Thoracic aorta (tissue), 2 donors: ENCODE measurements around the gene PHF12. TPM values are rescaled to one million over a fixed set of nuclear protein-coding genes. Genes with fewer than 3 reads are reported as not detected.

Source experiments
- ATAC-seq: fragments of 150-250 bp; one replicate; pipeline ENCODE4 v1.8.0; 2017; ENCODE audit warnings: low read depth; ENCODE audit not compliant: insufficient number of reproducible peaks, low FRiP score
- DNase-seq: peaks from one replicate; pipeline ENCODE4 v3.0.0-alpha.2; 2020; ENCODE audit warnings: low spot score
- H3K27ac ChIP-seq, 2 donors: fragments of 200-600 bp; sonication (generic); 1 replicate in 1 of 2; 2 replicates in 1 of 2; pipeline ENCODE4 v1.5.1; 2016; ENCODE audit warnings: mild to moderate bottlenecking in 2 of 2, moderate library complexity in 2 of 2
- H3K27me3 ChIP-seq: fragments of 200-600 bp; sonication (generic); replicated peaks from 2 replicates; pipeline ENCODE4 v1.6.0; 2016; ENCODE audit warnings: mild to moderate bottlenecking; ENCODE audit not compliant: insufficient read depth
- H3K36me3 ChIP-seq: fragments of 200-600 bp; sonication (generic); one replicate; pipeline ENCODE4 v1.5.1; 2016
- H3K4me1 ChIP-seq, 2 donors: fragments of 200-600 bp; sonication (generic); 1 replicate in 1 of 2; 2 replicates in 1 of 2; pipeline versions ENCODE4 v1.5.1 to v1.6.0; 2016; ENCODE audit warnings: low read depth in 2 of 2, mild to moderate bottlenecking in 1 of 2; ENCODE audit not compliant: control insufficient read depth in 1 of 2
- H3K4me3 ChIP-seq: fragments of 200-600 bp; sonication (generic); 2 replicates; pipeline ENCODE4 v1.5.1; 2016; ENCODE audit warnings: mild to moderate bottlenecking
- H3K9me3 ChIP-seq: fragments of 200-600 bp; sonication (generic); 2 replicates; pipeline ENCODE4 v1.5.1; 2016
- total RNA-seq, 2 donors: library from RNA; depleted of rRNA; stranded (reverse); fragments of >200 nt; gene quantifications; one replicate each; pipeline versions ENCODE4 v1.1.0 to v1.2.3, GENCODE V29; 2016
- TF ChIP-seq, protein P1 (sequence below): fragments of 200-600 bp; sonication (generic); IDR thresholded peaks from one replicate; pipeline ENCODE4 v1.5.1; 2019; ENCODE audit warnings: antibody characterized with exemption

Gene PHF12
- total RNA-seq, 2 donors from 2014 or later = 46.4 to 99.4 TPM

DNA sequence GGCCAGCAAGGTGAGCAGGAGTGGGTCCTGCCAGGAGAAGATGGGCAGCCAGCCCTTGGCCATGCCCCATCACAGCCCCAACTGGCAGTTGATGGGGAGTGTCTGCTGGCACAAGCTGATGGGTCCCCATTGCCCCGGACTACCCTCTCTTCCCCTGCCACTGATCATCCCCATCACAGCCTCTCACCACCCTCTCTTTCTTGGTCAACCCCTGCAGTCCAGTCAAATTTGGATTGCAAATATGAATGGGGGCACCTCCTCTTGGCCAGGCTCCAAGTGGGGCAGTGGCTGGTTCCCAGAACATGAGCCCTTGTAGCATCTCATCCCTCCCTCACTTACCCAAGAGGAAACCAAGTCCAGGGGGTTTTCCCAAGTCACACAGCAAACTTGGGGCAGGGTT, 37.2 kb upstream of the PHF12 start:
- Histone ChIP-seq H3K4me1 (no peaks in the 10 kb centered on the region), H3K4me3 (no peak overlapping the region), H3K36me3 (no peaks in the 10 kb centered on the region), H3K27ac (no peak overlapping the region), H3K27me3 (no peaks in the 10 kb centered on the region), H3K9me3 (no peaks in the 10 kb centered on the region)
- no peak for DNase-seq
- TF ChIP-seq, protein P1, sequence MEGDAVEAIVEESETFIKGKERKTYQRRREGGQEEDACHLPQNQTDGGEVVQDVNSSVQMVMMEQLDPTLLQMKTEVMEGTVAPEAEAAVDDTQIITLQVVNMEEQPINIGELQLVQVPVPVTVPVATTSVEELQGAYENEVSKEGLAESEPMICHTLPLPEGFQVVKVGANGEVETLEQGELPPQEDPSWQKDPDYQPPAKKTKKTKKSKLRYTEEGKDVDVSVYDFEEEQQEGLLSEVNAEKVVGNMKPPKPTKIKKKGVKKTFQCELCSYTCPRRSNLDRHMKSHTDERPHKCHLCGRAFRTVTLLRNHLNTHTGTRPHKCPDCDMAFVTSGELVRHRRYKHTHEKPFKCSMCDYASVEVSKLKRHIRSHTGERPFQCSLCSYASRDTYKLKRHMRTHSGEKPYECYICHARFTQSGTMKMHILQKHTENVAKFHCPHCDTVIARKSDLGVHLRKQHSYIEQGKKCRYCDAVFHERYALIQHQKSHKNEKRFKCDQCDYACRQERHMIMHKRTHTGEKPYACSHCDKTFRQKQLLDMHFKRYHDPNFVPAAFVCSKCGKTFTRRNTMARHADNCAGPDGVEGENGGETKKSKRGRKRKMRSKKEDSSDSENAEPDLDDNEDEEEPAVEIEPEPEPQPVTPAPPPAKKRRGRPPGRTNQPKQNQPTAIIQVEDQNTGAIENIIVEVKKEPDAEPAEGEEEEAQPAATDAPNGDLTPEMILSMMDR = no peak
- ATAC-seq = no peak

DNA sequence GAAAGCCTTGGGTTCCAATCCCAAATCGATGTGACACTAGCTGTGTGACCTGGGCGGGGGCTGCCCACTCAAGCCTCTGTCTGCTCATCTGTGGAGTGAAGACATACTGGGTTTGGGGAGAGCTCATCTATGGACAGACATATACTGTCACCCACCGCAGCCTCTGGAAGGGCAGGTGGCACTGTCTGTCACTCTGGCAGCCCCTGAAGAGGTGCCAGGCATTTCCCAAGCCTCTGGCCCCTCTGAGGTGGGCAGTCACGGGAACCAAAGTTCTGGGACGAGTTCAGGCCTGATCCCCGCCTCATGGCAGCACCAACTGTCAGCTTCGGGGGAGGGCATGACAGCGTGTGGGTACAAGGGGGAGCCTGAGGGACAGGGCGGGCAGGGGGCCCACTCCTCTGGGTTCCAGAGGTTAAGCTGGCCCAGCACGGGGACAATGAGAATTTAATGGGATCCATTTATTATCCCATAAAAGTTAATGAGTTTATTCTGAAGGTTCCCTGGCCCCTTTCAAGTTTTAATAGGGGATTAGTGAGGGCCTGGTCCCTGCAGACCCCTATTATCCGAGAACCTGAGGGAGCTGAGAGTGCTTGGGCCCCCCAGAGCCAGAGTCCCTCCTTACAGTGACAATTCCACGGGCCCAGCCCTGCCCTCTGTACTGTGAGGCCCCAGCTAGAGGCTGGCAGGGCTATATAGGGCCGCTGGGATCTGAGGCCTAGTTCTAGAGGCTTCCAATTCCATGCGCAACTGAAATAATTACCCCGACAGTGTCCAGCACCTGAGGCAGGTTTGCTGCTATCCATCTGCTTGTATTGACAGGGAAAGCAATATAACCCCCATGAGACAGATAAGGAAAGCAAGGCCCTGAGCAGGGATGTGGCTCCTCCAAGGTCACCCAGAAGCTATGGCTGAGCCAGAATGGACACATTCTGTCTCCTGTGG, 35.7 kb upstream of the PHF12 start:
- H3K36me3 ChIP-seq = no peaks in the 10 kb centered on the region
- TF ChIP-seq, protein P1 = no peak
- no peaks in the 10 kb centered on the region for H3K9me3 ChIP-seq
- H3K4me3 ChIP-seq = no peak overlapping the region
- ATAC-seq = no peak
- no peaks in the 10 kb centered on the region for H3K4me1 ChIP-seq
- no peak overlapping the region for H3K27ac ChIP-seq
- DNase-seq = no peak
- H3K27me3 ChIP-seq = no peaks in the 10 kb centered on the region

DNA sequence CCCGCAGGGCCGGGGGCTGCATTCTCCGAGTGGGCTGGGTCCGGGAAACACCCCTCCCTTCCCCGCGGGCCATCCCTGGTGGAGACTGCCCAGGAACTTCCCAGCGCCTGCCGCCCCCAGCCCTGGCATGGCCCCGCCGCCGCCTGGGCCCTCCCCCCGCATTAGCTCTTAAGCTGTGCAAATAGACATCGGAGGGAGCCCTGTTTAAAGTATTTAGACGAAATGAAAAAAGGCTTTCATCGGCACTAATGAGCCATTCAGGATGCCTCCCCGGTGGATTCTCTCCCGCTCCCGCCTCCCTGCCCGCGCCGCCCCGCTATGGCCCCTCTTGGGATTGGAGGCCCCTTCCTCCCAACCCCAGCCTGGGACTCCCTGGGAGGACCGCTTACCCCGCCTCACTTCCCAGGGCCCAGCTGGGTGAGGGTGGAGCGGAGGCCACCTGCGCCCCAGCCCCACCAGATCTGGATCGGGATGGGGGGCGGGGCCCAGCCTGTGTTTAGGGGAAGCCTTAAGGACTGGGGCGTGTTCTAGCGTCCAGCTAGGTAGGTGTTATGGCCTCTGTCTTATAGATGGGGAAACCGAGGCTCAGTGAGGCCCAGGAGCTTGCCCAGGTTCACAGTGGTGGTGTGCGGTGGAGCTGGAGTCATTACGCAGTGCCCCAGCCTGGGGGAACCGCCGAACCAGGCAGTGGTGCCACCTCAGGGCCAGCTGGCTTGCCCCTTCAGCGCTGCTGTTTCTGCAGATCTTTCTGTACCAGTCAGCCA, 34.8 kb upstream of the PHF12 start:
- Histone ChIP-seq H3K9me3 (no peaks in the 10 kb centered on the region), H3K36me3 (no peaks in the 10 kb centered on the region), H3K4me1 (no peaks in the 10 kb centered on the region), H3K27ac (no peak overlapping the region), H3K4me3 (no peak overlapping the region), H3K27me3 (no peaks in the 10 kb centered on the region)
- DNase-seq (no peak), ATAC-seq (no peak)
- TF ChIP-seq, protein P1 = no peak

DNA sequence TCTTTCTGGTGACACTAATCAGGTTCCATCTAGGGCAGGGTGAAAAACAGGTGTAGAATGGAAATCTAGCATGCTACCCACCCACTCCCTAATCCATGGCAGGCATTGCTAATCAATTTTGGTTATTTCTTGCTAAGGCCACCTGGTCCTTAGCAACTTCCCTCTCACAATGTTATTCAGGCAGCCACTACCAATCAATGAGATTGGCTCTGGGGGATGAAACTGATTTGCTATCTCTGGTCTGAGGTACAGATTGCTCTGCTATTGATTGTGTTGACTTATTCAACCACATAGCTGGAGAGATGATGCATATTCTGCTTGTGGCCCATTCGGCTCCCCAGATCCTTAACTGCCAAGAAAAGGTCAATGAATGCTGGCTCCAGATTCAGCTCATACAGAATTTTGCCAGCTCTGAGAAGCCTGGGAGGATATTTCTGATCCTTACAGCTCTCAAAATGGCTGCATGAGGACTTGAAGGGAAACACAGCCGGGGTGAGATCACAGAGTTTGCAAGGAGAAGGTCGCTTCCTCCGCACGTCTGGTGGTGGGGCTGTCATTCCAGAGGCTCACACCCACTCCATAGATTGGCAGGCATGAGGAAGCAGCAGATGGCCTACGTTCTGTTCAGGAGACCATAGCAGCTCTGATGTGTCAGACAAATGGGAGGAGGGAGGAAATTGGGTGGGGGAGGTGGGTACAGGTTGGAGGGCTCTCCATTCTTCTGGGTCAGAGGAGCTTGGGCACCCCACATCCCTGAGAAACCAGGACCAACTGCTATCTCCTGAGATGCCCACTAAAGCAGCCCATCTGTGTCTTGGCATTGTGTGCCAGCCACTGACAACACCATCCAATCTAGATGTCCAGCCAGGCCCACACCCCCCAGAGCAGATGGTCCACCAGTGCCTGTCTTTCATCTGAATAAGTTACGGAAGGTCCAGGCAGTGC, 32.2 kb upstream of the PHF12 start:
- no peaks in the 10 kb centered on the region for H3K4me1 ChIP-seq
- H3K4me3 ChIP-seq = no peak overlapping the region
- ATAC-seq = no peak
- no peaks in the 10 kb centered on the region for H3K27me3 ChIP-seq
- H3K36me3 ChIP-seq = no peaks in the 10 kb centered on the region
- no peak overlapping the region for H3K27ac ChIP-seq
- TF ChIP-seq, protein P1 = no peak
- no peaks in the 10 kb centered on the region for H3K9me3 ChIP-seq
- no peak for DNase-seq
